ENCODE data around the gene ZNF2.

Gene ZNF2

DNA sequence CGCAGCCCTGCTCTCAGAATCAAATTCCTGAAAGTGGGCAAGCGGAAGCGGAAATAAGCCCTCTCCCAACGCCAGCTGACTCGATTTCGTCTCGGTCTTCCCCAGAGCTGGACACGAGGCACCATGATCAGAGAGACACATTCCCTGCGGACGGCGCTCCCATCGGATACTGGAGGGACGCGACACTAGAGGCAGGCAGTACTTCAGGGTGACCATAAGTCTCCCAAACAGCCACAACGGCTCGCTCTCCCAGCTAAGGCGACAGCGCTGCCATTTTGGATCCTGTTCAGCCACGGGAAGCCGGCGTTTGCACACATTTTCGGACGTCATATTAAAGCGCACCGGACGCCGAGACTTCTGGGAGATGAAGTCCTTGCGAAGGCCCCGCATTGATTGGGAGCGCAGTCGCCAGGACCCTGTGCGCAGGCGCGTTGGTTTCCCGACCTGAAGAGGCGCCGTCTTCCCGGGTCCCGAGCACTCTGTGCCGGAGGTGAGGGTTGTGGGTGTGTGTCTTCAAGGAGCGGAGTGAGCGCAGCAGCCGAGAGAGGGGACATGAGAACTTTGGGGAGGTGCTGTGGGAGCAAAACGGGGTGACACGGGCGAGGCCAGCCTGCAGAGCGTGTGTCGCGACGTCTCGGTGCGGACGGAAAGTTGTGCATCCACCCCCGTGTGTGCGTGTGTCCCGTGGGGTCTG lies at the start of gene ZNF2:
Gene ZNF2 (plus strand): TSS at position 439 of the 694 bp plus-strand sequence. CDS start 10,418 bp downstream, outside the sequence.
- peak; percentile 98 for DNase-seq (ENCODE audit: low spot score)

DNA sequence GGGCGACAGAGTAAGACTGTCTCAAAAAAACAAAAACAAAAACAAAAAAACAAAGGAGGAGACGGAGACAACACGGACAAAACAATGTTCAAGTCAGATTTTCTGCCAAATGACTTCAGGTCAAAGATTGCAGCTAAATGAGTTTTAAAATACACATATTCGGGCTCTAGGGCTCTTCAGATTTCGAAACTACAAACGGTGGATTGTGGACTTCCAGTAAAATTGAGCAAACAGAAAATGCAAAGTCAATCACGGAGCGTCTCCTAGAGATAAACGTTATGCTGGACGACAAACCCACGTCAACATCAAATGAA lies 44.6 kb upstream of the ZNF2 start:
- peak; percentile 58 for DNase-seq (ENCODE audit: low spot score)

- peak; percentile 81 for DNase-seq (ENCODE audit: low spot score)
These were observed 44.0 kb upstream of the ZNF2 start, which contains the start of gene MRPS5 for GRCh38 chr2:95121407-95122196. MRPS5 (minus strand) TSS chr2:95121808; CDS start chr2:95121791, 17 bp downstream.

DNA sequence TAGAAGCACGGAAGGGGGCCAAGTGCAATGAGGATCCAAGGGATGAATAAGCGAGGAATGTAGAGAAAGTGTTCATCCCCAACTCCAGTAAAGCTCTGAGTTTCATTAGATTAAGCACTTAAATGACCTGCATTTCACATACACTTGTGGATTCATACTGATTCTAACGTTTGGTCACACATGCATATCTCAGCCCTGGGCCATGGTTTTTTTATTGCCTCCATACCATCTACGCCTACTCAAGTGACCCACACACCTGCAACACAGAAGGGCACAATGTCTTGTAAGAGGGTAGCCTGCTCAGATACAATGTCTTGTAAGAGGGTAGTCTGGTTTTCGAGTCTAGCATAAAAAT lies 43.4 kb upstream of the ZNF2 start:
- no peak for DNase-seq (ENCODE audit: low spot score)

DNA sequence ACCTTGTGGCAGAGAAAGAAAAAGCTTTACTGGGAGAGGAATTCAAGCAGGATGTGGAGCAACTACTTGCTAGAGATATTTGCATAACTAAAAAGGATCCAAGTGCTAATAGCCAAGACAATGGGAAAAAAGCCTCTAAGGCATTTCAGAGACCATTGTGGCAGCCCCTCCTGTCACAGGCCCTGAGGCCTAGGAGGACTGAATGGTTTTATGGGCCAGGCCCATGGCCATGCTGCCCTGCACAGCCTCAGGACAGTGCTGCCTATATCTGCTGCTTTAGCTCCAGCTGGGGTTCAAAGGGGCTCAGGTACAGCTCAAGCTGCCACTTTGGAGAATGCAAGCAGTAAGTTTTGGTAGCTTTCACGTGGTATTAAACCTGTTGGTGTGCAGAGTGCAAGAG lies 26.9 kb upstream of the ZNF2 start:
- DNase-seq (ENCODE audit: low spot score): no peak

DNA sequence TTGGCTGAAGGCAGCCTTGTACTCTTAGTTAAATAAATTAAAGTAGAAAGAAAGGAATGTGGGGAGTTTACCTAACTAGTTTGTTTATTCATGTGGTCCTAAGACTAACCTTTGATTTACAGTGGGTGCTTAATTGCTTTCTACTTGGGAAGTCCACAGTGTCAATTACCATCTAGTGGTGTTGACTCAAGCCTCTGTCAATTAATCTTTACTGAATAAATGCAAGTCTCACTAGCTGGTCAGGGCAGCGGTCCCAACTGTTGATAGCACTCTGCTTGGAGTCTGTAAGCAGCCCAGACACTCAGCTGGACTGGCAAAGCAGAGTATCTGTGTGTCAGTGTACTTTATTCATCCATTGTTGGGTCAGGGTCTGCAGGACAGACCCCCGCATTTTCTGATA lies 21.8 kb upstream of the ZNF2 start:
- DNase-seq (ENCODE audit: low spot score): no peak

DNA sequence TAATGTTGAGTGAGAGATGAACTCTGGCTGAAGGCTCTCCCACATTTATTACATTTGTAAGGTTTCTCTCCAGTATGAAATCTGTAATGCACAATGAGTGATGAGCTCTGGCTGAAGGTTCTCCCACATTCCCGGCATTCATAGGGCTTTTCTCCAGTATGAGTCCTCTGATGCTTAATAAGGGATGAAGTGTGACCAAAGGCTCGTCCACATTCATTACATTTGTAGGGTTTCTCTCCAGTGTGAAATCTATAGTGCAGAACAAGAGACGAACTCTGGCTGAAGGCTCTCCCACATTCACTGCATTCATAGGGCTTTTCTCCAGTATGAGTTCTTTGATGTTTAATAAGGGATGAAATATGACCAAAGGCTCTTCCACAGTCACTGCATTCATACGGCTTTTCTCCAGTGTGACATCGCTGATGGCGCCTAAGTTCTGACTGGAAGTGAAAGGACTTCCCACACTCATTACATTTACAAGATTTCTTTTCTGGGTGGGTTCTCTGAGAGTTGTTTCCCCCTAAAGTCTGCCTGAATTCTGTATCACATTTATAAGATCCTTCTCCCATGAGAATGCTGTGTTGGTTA lies 16.1 kb upstream of the ZNF2 start:
- DNase-seq (ENCODE audit: low spot score): no peak

GRCh38 chr2:95158441-95158840 lies 7.2 kb upstream of the ZNF2 start:
- DNase-seq (ENCODE audit: low spot score): no peak

- peak; percentile 7 for DNase-seq (ENCODE audit: low spot score)
These were observed 6.6 kb upstream of the ZNF2 start for GRCh38 chr2:95158891-95159619.

DNA sequence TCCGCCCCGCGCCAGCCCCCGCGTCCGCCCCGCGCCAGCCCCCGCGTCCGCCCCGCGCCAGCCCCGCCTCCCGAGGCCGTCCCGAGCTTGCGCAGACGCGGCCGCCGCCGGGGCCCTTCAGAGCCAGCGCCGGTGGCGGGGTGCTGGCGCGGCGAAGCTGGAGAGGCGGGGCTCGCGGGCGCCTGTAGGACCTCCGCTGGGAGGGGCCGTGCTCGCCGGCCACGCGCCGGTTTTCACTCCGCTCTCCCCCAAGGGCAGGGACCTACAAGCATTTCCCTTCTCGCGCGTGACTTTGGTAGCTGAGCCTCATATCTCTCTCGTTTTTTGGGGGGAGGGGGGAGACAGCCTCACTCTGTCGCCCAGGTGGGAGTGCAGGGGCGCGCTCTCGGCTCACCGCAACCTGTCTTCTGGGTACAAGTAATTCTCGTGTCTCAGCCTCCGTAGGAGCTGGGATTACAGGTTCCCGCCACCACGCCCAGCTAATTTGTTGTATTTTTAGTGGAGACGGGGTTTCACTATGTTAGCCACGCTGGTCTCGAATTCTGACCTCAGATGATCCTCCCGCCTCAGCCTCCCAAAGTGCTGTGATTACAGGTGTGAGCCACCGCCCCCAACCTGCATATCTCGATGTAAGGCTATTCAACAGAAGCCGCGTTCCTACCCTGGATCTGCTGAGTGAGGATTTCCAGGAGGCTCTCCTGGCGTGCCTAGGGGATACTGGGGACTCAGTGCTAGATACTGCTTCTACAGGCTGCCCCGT lies 5.7 kb upstream of the ZNF2 start, which contains the start of gene ZNF514:
Gene ZNF514 (minus strand): TSS at position 159 of the 760 bp plus-strand sequence. CDS start 6,595 bp downstream, outside the sequence.
- DNase-seq (ENCODE audit: low spot score): peak; percentile 70

- no peak for DNase-seq (ENCODE audit: low spot score)
These were observed 609 bp upstream of the ZNF2 start for GRCh38 chr2:95165030-95165370.

DNA sequence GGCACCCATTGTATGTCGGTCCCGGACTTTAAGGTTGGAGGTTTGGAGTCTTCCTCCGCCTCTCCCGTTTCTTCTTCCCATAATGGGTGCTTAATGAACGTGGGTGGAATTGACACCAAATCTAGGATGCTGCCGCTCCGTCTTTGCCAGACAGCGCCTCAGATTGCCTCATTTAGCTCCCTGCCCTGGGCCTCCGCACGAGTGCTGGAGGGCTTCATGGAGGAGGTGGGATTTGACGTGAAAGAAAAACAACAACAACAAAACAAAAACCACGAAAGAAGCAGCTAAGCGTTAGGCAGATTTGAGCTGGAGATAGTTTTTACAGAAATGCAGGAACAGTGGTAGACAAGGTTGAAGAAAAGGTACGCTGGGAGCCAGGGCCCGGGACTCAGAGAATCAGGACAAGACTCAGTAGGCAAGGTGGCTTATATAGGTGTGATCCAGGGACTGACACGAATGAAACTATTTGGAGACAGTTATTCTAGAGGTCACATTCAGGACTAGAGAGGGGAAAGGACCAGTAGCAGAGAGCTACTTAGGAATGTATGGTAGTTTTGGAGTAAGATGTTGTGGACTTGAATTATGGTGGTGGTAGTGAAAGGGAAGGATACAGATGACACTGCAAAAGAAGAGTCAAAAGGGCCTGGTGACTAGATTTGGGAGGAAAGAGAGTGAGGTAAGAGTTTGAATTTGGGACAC lies 605 bp downstream of the ZNF2 start:
- no peak for DNase-seq (ENCODE audit: low spot score)

GRCh38 chr2:95171902-95172301 lies 6.3 kb downstream of the ZNF2 start:
- DNase-seq (ENCODE audit: low spot score): no peak

DNA sequence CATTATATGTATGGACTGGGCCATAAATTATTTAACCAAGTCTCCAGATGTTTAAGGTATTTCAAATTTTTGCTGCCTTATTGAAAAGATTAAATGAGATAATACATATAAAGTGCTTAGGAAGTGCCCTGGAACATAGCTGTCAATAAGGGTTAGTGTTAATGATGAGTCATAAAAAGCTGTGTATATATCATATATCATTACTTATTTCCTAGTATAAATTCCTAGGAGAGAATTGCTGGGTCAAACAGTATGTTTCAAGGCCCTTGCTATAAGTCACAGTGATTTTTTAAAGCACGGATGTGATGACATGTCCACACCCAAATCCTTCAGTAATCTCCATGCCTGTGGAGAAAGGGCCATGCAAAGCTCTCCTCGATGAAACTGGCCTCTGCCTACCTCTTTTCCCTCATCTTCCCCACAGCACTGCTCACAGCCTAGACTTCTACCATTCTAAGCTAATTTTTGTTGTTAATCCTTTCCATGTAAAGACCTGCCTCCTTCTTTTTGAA lies 8.5 kb downstream of the ZNF2 start:
- DNase-seq (ENCODE audit: low spot score): no peak

DNA sequence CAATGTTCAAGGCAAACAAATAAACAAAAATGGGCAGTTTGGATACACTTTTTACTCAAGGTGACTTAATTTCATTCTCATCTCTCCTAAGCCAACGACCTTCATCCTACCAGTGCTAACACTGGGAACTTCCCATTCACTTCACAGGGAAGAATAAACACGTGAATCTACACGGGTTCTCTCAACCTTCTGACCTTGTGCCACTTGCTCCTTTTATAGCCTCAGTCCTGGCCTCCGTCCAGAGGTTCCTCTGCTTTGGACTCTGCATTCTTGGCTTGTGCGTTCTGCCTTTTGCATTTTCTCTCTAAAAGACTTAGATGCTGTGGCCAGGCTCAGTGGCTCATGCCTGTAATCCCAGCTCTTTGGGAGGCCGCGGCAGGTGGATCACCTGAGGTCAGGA lies 13.8 kb downstream of the ZNF2 start:
- no peak for DNase-seq (ENCODE audit: low spot score)

DNA sequence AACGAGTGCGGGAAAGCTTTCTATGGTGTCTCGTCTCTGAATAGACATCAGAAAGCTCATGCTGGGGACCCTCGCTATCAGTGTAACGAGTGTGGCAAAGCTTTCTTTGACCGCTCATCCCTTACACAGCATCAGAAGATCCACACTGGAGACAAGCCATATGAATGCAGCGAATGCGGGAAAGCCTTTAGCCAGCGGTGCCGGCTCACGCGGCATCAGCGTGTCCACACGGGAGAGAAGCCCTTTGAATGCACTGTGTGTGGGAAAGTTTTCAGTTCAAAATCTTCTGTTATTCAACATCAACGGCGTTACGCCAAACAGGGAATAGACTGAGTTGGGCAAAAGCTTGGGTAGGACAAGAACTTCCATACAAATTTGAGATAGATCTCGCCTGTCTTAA lies 16.2 kb downstream of the ZNF2 start:
- no peak for DNase-seq (ENCODE audit: low spot score)

- DNase-seq (ENCODE audit: low spot score): no peak
These were observed 19.6 kb downstream of the ZNF2 start for GRCh38 chr2:95185197-95185596.

DNA sequence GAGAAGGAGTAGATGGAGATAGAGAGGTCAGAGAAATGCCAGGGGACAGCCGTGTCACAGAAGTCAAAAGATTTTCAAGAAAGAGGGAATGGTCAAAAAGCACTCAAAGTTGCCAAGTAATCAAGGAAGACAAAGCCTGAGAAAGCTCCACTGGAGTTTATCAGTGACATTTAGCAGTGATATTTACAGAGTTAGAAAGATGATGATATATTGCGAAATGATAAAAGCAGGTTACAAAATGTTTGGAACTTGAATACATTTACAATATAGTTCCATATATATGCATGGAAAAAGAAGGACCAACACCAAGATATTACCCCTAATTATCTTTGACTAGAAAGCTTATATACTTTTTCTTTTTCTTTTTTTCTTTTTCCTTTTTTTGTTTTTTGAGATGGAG lies 20.4 kb downstream of the ZNF2 start:
- no peak for DNase-seq (ENCODE audit: low spot score)

- DNase-seq (ENCODE audit: low spot score): peak; percentile 11
These were observed 27.3 kb downstream of the ZNF2 start for GRCh38 chr2:95192956-95193355.

DNA sequence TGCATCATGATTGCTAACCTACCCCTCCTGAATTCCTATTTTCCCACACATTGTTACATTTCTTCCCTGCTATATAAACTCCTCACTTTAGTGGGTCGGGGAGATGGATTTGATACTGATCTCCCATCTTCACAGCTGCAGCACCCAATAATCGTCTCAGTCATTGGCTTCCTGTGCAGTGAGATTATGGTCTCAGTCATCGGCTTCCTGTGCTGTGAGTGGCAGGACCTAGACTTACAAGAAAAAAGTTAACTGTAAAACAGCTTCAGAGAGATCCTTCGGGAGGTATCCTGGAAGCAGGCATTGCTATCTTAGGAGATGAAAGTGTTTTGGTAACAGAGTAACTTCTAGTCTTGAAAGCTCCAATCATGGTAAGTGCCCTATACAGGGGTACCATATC lies 38.3 kb downstream of the ZNF2 start:
- no peak for DNase-seq (ENCODE audit: low spot score)

DNA sequence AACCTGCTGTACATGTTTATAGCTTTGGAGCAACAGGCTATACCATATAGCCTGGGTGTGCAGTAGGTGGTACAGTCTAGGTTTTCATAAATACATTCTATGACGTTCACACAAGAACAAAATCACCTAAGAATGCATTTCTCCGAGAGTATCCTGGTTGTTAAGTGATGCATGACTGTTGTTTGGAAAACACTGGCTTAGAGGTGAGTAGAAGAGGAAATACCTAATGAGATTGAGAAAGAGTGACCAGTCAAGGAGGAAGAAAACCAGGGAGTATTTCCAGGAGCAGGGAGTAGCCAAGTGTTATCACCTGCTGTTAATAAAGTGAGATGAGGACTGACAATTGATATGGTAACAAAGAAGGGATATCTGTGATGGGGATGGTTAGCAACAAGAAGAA lies 38.8 kb downstream of the ZNF2 start:
- DNase-seq (ENCODE audit: low spot score): no peak
